ENCODE results near the gene TTC19.
A peak's percentile ranks its signal among the peaks of the same experiment; 100 is the strongest.
"Not testable (repeated sequence)": the region's sequence is repeated elsewhere in the genome, so short reads cannot be mapped to it uniquely, and the experiment has no call there.

Gene TTC19

DNA sequence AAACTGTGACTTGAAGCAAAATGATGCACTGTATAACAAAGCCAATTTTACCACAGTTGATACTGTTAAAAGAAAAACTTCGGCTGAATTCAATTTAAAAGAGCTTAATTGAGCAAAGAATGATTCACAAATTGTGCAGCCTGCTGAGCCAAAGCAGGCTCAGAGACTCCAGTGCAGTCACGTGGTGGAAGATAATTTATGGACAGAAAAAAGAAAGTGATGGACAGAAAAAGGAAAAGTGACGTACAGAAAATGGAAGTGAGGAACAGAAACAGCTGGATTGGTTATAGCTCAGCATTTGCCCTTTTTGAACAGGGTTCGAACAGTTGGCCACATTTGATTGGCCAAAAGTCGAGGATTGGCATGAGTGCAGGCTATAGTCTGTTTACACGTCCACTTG lies 25.8 kb upstream of the TTC19 start:
- no peak for DNase-seq

DNA sequence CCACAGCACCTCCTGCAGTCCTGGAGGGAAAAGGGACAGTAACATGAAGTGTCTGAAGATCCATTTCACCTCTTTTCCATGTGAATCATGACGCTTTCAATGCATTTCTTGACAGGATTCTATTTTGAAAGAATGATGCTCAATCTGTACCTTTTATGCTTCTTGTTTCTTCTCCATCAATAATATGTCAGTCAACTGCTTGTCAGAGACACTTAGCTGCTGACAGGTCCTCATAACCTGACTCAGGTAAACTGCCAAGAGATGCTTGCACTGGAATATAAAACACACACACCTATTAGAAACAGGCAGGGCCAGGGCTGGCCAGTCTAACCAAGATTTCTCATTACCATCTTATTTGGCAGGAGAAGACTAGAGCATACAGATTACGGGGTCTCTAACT lies 21.7 kb upstream of the TTC19 start:
- no peak for DNase-seq

DNA sequence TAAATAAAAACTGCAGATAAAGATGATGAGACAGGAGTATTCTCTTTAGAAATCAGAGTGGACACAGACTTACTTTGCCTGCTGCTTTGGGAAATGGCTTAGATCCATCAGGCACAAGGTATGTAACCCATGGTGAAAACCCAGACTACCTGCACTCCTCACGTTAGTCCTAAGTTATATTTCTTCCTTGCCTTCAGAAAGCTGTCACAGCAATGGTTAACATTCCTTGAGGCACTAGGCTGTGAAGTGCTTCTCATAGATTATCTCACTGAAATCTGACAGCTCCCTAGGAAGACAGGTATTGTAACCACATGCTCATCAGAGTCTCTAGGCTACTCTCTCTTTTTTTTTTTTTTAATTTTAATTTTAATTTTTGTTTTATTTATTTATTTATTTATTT lies 21.0 kb upstream of the TTC19 start:
- DNase-seq: no peak

DNA sequence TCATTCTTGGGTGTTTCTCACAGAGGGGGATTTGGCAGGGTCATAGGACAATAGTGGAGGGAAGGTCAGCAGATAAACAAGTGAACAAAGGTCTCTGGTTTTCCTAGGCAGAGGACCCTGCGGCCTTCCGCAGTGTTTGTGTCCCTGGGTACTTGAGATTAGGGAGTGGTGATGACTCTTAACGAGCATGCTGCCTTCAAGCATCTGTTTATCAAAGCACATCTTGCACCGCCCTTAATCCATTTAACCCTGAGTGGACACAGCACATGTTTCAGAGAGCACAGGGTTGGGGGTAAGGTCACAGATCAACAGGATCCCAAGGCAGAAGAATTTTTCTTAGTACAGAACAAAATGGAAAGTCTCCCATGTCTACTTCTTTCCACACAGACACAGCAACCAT lies 20.6 kb upstream of the TTC19 start:
- not testable (repeated sequence) for DNase-seq

DNA sequence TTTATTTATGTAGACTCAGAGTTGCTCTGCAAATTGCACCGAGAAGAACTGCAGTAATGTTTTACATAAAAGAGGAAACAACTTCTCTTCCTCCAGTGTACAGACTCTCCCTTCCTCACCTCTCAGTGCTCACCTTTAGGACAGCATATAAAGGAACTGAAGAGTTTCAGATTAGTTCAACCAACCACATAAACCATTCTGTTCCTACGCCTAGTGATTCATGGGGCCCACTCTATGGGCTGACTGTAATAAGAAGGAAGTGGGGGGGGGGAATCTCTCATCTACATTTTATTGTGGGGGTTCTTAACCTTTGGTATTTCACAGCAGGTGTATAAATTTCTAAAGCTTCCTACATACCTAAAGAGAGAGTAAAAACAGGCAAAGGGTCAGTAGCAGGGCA lies 18.4 kb upstream of the TTC19 start:
- DNase-seq: peak; percentile 28

DNA sequence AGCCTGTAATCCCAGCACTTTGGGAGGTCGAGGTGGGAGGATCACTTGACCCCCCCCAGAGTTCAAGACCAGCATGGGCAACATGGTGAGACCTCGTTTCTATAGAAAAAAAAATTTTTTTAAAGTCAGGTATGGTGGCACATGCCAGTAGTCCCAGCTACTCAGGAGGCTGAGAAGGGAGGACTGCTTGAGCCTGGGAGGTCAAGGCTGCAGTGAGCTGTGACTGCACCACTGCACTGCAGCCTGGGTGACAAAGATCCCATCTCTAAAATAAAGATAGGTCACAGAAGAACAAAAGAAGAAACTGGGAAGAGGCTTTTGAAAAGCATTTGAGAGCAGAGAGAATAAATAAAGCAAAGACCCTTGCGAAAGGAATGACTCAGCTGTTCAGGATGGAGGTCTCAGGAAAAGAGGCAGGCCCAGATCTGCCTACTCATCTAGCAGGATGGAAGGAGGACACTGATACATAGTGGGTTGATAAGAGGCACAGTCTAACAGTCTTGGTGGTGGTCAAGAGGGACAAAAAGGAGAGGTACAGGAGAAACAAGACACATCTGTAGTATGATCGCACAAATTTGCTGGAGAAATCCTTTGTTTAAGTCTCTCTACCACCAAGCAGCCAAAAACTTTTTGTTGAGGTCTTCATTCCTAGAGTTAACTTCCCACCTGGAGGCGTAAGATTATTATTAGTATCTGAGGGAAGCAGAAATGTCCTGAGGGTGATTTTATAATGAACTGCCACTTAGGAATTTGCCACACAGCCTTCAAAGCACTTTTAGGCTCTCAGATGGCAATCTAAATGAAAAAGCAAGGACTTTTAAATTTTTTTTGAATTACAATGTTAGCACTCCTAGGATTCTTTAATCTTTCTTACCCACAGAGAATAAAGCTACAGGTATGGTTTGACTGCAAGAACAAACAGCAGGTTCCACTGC lies 17.7 kb upstream of the TTC19 start:
- no peak for DNase-seq

DNA sequence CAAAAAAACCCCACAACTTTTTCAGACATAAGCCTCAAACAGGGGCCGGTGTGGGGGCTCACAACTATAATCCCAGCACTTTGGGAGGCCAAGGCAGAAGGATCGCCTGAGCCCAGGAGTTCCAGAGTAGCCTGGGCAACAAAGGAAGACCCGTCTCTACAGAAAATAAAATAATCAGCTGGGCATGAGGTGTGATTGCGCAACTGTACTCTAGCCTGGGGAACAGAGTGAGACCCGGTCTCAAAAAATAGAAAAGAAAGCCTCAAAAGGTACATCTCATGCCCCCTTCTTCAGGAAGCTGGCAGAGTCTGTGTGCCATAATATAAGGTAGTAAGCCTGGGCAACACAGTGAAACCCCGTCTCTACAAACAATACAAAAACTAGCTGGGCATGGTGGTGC lies 3.3 kb upstream of the TTC19 start:
- DNase-seq: no peak

DNA sequence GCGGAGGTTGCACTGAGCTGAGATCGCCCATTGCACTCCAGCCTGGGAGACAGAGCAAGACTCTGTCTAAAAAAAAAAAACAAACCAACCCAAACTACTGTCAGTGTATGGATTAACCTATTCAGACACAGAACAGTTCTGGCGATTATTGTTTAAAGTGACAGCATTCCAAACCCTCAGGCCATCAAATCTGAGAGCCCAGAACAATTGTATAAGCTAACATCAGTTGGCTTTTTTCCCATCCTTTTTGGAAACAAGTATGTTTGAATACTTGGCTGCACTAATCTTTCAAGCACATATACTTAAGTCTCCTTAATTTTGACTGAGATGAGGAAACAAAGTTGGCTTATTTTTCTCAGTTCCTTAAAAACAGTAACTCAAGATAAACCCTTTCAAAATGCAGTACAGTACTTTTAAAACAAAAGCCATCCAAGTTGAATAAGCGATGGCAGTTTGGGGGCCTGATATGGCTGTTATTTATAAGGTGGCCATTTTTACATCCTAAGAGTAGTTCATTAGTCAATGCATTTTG lies 1.5 kb upstream of the TTC19 start:
- DNase-seq: no peak

DNA sequence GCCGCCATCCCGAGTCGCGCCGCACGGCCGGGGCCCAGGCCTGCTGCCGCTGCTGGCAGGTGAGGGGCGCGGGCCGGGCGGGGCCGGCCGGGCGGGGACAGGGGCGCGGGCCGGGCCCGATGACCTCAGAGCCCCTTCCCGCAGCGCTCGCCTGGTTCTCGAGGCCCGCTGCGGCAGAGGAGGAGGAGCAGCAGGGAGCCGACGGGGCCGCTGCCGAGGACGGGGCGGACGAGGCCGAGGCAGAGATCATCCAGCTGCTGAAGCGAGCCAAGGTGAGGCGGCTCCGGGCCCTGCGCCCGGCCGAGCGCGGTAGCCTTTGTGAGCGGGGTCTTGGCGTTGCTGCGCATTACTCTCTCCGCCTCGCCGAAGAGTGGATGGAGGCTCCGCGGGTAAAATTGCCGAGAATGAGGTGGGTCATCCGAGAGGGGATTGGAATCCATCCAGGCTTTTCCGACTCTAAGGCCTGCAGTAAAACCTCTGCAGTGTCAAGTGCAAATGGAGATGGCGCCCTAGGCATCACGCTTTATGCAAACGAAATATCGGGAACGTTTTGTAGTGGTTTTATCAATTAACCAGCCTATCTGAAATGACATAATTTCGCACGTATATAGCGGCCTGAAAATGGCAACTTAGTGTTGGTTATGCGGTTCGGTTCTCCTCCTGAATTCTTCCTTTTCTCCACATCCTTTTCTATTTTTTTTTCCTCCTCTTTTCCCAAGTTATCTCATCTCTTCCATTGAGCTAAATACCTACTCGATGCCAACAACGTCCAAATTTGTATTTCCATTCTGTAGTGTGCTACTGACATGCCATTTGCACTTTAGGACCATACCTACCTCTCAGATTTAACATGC lies 577 bp downstream of the TTC19 start:
- DNase-seq: peak; percentile 43

DNA sequence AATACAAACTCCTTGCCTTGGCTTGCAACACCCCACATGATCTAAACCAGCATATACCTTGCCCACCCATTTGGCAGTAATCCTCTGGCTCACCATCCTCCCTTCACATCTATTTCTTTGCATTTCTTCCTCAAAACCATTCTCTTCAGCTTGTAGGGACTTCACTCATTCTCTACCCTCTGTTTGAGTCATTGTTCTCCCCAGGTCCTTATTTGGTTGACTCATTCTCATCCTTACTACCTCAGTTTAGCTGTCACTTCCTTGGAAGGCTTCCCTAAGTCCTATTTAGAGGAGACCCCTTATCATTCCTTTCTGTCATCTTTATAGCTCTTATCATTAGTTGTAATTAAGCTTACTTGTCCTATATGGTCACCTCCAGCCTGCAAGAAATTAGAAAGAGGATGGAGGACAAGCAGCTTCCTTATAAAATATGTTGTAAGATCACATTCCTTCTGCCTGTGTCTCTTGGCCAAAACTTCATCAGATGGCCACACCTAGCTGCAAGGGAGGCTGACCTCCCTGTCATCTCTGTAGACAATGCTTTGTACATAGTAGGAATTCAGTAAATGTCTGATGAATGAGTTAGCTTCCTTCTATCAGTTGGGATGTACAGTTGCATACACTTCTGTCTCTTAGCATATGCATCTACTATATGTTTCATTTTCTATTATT lies 1.7 kb downstream of the TTC19 start:
- no peak for DNase-seq

DNA sequence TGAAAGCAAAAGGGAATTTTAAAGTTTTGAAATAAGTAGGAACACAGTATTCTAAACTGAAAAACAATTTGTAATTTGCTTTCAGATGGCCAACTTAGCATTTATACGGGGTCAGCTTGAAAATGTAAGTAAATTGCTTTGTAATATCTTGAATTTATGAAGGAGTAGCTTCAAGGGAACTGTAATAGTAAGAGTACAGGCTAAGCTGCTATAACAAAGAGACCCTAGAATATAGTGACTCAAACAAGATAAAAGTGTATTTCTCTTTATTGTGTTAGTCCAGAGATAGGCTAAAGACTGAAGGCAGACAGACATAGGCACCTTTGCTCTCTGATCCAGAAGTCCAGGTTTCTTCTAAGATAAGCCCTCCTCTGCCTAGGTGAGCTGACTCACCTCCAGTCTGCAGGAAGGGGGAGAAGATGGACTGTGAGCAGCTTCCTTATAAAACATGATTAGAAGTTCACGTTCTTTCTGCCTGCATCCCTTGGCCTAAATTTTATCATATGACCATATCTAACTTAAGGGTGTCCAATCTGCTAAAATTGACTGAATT lies 3.2 kb downstream of the TTC19 start:
- DNase-seq: no peak

DNA sequence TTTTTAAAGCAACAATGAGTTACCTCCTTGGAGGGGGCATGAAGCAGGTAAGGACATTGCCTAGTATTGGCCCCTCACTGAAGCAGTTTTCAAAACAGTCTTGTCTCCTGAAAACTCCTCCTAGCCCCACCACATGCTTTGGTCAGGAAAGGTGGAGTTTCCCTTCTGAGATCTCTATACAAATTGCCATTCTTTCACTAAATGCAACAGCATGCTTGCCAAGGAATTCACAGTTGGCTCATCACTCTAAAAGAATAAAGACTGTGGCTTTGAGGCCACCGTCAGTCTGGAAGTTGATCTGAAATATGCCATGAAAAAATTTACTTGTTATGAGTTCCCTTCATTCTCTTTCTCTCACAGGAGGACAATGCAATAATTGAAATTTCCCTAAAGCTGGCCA lies 4.2 kb downstream of the TTC19 start:
- no peak for DNase-seq

DNA sequence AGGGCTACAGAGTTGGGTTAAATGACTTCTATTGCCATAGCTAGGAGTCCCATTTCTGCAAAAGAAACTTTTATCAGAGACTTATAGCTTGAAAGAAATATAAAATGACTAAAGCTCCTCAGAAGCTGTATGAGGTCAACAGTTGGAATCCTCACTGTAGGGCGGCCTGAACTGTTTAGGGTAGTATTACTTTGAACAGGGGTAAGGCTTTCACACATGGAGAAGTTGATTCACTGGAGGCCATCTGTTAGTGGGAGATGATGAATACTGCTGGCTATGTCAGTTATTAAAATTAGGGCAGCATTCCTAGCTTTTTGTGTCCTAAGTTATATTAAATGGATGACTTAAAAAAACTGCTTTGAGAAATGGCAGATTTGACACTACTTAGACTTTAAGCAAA lies 6.0 kb downstream of the TTC19 start:
- DNase-seq: no peak

DNA sequence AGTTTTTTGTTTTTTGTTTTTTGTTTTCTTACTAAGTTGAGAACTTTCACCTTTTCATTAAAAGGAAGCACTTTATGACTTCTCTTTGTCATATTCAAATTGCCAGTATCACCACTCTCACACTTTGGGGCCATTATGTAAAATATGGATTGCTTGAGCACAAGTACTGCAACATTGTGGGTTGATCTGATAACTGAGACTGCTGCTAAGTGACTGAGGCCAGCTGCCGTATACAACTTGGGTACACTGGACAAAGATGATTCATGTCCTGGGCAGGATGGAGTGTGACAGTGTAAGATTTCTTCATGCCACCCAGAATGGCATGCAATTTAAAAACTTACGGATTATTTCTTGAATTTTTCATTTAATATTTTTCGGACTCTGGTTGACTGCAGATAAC lies 7.8 kb downstream of the TTC19 start:
- DNase-seq: no peak

DNA sequence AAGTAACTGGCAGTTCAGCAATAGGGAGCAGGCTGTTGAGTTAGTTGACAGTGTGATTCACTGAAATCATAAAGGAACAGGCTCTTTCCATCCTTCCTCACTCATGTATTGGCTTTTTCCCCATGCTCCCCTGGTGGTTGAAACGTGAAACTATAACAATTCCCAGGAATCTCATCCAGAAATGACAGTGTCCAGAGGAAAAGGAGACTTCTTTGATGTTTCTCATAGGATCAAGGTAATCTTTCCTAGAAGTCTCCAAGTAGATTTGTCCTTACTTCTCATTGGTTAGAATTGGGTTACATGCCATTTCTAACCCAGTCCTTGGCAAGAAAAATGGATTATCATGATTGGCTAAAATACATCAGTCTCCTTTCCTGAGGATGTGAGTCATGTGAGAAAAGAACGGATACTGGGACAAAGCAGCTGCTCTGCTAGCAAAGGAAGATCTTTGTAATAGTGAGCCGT lies 14.4 kb downstream of the TTC19 start:
- no peak for DNase-seq

DNA sequence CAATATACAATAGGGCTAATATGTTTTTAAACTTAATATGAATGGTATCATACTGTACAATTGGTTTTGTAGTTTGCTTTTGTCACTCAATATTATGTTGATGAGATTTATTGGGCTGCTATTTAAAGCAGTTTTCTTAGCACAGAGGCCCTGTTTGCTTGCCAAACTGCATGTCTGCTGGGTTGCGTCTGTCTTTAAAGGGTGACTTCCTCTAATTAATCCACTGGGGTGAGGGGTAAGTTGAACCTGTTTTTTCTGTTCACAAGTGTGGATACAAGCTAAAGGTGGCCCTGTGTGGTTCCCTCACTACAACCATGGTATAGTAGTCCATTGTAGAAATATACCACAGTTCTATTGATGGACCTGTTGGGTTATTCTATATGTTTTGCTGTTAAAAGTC lies 19.7 kb downstream of the TTC19 start:
- DNase-seq: no peak

DNA sequence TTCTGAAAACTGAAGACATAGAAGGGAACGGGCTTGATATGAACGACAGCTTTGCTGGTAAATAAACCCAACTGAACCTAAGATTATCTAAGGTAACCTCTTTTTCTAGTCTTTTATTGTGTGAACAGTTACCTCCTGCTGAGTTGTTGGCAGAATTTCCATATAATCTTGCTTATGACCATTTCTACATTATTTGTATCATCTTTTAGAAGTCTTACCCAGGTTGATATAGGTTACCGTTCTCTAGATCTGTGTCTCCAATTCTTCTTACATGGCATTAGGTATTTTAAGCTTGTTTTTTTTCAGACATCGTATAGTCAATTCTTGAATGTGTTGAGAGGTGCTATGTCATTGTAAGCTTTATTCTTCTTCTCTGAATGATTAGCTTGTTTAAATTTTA lies 24.3 kb downstream of the TTC19 start:
- DNase-seq: no peak

DNA sequence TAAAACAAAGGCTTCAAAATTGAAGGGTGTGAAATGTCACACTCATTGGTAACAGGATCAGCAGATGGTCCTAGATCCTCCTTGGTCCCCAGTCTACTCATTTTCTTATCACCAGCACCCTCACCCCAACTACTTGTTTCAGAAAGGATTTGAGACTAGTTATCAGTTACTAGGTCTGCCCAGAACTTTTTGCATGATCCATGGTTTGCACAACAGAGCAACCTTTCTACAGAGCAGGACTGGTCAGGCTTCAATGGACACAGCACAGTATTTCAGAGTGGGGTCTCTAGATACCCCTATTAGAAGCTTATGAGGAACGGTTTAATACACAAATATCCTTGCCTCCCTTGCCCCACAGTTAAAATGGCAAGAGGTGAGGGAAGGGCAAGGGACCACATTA lies 25.6 kb downstream of the TTC19 start:
- no peak for DNase-seq

DNA sequence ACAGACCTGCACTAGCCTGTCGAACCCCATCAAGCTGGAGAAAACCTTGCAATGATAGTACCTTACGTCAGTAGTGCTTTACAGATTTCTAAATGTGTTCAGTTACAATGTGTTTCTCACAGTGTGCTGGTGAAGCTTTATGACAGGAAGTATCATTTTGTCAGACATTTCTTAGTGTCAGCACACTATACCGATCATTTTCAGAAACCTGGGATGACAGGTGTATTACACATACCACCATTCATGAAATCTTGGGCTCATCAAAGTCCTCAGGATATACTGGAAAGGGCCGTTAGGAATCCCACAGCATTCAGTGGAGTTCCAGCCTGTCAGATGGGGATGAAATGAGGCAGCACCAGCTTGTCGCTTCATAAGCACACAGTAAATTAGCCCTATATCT lies 27.3 kb downstream of the TTC19 start:
- no peak for DNase-seq

DNA sequence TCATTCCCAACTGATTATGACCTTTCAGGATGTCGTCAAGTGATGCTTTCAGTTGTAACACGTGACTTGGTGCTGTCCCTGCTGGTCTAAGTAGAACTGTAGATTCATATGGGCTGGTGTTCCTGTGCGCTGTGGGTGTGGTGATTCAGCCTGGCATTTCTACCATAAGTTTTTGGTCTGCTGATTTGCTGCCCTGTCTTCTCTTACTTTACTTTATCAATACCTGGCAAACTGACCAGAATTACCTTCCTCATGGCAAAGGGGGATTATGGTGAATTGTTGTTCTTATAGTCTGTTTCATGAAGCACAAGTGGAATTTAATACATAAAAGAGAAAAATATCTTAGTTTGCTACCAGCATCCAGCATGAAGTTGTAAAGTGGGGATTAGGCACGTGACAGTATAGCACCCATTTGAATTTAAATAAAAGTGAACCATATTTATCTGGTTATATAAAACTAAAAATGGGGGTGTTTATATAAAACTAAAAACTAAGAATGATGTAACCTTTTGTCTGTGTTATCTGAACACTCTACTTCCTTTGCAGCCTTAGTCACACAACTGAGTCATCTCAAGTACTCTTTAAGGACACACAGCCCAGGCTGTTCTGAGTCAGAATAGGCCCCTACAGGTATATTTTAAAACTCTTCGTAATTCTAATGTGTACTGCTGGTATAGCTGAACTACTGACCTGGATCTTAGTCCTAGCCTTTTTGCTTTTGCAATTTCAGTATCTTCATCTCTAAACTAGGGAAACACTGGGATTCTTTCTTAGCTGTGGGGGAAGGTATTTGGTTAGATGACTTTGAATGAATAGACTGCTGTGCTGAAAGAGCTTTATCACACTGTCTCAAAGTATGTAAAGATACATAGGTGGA lies 28.3 kb downstream of the TTC19 start:
- peak; percentile 59 for DNase-seq

DNA sequence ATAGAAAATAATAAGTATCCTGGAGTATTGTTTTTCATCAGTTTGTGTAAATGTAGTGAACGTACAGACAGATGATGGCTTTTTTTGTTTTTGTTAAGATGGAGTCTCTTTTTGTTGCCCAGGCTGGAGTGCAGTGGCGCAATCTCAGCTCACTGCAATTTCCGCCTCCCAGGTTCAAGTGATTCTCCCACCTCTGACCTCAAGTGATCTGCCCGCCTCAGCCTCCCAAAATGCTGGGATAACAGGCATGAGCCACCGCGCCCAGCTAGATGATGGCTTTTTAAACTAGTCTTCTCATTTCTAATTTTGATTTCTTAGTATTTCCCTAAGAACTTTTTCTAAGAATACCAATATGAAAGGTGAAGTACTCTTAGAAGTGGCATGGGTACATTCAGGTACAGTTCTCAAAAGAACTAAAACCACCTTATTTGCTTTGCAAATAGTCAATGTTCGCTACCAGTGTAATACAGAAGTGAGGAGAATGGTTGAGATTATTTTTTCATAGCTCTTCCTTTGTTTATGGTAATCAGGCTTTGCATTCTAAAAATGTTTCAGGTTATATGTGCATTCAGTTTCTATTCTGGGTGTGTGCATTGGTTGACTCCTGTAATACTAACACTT lies 34.2 kb downstream of the TTC19 start:
- DNase-seq: no peak

Measured in stimulated activated naive CD4-positive, alpha-beta T cell treated with Interleukin-2 at 50 U/mL for 16 hours (primary cell).